HG03442 (cell line): ENCODE measurements around the gene FBXO39.
"Not testable (repeated sequence)": the region's sequence is repeated elsewhere in the genome, so short reads cannot be mapped to it uniquely, and the experiment has no call there.

Source experiments
- ATAC-seq: cut with Tn5 transposase; IDR thresholded peaks from one replicate; pipeline ENCODE4 v1.9.1; 2021; ENCODE audit warnings: mild to moderate bottlenecking, moderate library complexity; ENCODE audit not compliant: unreplicated experiment

FBXO39 gene

DNA sequence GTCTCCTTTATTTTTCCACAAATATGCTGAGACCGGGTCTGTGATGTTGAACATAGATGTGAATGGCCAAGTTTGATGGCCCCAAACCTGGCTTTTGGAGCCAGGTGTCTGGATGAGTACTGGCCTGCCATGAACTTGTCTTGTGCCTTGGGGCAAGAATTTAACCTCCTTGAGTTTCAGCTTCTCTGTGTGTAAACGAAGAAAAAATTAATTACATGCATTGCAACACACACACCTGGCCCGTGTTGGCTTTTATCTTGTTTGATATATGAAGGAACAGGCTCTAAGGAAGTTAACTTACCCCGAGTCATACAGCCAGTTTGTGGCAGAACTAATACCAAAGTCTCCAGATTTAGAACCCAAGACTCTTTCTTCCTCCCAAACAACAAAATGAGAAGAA is 13.1 kb downstream of the FBXO39 start:
- no peak for ATAC-seq

DNA sequence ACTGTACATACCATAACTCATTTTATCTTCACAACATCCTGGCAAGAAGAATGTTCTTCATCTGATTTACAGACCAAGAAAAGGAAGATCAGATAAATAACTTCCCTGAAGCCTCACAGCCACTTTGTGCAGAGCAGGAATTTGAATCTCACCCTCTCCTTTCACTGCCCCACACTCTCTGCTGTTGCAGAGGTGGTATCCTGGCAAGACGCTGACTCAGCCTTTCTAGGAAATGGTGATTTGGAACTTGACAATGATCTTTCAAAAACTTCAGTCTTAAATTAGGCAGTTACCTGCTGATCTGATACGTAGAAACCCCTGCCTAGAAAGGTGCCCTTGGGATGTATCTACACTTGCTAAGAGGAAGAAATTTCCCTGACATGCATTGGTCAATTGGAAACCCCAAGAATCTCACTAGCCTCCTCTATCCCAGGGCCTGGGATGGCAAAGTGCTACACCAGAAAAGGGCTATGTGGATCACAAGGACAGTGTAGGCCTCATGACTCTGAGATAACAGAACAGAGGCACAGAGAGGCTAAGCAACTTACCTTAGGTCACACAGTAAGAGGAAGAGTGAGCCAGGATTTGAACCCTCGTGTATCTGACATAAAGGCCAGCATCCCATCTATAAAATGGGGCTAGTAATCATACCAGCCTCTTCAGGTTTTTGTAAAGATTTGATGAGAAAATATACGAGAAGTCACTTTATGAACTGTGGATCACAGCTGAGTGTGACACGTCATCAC is 17.9 kb downstream of the FBXO39 start:
- ATAC-seq: no peak

DNA sequence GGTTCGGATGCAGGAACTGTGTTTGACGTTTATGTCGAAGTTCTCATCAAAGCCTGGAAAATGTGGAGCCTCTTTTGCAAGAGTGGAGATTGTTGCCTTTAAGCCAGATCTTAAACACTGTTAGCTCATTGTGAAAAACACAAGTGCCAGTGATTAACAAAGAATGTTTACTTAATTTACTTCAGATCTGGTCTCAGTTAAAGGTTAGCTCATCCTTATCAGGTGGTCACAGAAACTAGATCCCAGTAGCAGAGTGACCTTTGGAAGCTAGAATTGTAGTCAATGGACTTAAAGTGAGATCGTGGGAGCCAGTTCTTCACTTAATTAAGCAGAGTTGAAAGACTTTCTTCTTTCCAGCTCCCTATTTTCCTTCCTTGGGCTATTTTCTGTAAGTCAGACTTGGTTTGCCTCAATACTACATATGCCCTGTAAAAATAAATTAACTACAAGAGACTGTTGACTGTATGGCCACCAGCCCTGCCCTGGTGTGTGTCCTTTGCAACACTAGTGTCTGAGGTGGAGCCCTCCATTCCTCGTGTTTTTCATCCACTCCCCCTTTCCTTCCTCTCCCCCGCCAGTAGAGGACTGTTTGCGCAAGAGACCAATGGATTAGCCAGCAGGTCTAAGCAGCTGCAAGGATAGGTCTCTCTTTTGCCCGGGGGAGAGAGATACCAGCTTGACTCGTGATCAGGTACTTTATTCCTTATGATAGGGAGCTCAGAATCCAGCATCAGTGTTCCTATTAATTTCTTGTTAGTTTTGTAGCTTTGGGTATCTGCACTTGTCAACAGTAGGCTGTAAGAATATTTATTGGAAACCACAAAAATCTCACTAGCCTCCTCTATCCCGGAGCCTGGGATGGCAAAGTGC is 20.2 kb downstream of the FBXO39 start:
- no peak for ATAC-seq

DNA sequence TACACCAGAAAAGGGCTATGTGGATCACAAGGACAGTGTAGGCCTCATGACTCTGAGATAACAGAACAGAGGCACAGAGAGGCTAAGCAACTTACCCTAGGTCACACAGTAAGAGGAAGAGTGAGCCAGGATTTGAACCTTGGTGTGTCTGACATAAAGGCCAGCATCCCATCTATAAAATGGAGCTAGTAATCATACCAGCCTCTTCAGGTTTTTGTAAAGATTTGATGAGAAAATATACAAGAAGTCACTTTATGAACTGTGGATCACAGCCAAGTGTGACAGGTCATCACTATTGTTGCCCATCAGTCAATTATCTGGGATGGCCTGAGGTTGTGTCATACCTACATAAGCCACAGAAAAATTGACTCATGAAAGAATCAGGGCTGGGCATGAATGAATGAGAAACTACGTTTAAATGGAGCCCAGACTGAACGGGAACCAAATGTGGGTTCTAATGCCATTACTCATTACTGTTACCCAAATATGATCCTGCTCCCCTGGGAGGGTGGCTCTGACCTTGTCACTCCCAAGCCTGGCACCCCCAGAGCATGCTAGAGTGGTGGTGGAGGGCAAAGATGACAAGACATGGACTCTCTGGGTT is 21.0 kb downstream of the FBXO39 start:
- ATAC-seq: no peak

DNA sequence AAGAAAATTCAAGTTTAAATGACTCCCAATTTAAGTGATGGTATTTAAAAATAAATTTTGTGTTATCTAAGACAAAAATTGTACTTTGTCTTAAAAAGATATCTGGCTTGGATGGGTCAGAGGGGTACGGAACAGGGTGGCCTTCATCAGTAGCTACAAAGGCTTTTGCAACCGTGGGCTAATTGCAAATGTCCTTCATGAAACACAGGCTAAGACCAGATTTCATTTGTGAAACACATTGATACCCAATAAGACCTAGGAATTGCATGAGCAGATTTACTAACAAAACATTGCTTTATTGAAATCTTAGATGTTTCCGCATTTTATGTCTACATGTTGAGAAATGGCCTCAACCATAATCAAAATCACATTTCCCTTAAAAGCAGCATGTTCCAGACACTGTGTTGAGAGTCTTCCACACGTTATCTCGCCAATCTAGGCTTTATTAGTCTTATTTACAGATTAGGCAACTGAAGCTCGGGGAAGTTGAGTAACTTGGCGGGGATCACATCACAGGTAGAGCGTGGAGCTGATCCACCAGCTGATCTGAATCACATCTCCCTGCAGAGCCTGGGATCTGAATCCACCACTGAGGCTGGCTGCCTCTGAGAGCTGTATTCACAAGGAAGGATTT is 21.8 kb downstream of the FBXO39 start:
- ATAC-seq: no peak

DNA sequence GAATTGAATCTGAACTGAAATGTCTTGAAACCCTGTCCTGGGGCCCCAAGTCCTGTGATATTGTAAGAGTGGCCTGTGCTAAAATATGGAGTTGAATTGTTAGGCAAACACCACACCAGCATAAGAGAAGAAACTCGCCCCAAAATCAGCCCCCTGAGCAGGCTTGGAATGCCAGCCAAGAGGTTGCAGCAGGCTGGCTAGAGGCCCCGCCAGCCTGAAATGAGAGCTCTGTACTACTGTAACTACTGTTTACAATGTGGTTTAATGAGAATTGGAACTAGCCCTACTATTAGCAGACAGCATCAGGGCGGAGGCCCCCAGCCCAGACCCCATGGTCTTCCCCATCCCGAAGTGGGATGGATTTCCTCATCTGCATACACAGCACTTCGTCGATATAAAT is 23.7 kb downstream of the FBXO39 start:
- ATAC-seq: no peak

DNA sequence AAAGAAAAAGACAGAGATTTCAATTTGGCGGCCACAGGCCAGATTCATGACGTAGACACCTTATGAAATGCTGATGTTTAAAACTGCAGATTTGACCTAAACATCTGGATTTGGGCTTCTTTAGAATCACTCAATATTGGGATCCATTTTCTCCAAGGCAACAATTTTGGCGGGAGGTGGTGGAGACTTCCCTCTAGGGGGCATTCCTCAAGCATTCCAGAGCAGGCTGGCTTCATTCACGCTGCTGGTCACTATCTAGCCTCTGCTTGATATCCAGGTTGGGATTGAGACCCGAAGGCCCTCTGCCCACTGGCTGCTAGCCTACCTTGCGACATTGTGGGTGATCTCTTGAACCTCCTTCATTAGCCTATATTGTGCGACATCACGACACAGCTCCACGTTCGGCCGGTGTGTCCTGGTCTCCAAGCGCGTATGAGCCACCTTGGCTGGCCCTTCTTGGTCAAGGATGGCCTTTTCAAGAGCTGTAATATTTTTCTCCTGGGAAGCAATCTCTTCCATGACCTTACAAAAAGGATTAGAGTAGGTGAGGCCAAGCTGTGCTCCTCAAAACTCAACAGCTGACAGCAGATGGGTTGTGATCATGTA is 24.5 kb downstream of the FBXO39 start:
- ATAC-seq: no peak

DNA sequence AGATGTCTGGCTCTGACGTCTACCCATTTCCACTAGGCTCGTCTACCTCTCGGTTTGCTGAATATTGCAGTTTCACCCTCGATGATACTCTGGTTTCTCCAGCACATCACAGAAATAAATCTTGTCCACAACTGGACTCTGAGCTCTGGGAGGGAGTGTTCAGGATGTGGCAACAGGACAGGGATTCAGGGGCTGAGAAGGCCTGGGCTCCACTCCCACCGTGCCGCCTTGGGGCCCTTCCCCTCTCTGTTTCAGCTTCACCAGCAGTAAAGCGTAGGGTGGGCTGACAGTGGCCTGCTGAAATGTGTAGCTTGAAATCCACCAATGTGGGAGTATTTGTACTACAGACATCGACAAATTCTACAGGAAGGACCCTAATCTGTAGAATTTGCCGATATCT is 35.5 kb downstream of the FBXO39 start:
- ATAC-seq: no peak

DNA sequence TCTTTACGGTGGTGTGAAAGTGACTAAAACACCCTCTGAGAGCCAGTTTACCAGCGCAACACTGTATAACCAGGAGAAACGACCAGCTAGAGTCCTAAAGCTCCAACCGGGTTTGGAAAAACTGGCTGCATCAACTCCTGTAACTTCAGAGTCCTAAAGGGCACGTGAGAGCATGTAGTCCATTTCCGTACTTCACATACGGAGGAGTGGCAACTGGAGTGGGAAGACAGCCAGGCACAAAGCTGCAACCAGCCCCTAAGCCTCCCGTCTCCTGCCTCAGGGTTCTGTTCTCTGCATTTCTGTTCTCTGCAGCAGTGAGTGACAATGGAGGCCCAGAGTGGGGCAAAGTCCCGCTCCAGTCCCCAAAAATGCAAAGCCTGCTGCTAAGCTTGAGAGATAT is 36.3 kb downstream of the FBXO39 start:
- ATAC-seq: no peak

DNA sequence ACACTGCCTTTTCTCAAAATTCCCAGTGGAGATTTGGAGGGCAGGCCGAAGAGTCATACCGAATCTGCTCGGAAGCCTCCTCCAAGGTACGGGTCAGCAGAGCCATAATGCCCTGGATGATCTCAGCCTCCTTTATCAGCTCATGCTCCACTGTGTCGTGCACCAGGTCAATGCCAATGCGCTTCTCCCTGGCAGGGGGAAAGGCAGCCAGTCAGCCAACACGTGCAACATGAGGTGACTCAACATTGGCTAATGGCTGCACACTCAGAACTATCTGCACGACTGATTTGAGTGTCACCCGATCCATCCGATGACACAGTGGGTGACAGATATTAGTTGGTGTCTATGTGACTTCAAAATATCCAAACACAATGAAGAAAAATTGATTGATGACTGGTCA is 39.8 kb downstream of the FBXO39 start:
- ATAC-seq: no peak

DNA sequence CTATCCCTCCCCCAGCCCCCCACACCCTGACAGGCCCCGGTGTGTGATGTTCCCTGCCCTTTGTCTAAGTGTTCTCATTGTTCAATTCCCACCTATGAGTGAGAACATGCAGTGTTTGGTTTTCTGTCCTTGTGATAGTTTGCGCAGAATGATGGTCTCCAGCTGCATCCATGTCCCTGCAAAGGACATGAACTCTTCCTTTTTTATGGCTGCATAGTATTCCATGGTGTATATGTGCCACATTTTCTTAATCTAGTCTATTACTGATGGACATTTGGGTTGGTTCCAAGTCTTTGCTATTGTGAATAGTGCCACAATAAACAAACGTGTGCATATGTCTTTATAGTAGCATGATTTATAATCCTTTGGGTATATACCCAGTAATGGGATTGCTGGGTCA is 40.4 kb downstream of the FBXO39 start:
- ATAC-seq: not testable (repeated sequence)

DNA sequence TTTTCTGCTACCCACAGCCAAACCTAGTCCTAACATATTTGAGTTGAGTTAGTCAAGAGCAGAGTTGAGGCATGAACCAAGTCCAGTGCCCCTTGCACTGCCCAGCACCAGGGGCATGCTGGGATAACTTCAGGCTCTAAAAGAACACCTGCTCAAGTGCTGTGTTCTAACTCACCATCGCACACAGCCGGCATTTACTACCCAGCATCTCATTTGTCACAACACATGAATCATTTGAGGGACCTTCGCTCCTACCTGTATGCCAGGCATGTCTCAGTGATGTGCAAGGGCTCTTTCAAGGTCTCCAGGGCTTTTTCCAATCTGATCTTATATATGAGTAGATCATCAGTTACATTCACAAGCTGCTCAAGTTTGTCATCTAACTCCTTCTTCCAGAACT is 42.9 kb downstream of the FBXO39 start:
- no peak for ATAC-seq

DNA sequence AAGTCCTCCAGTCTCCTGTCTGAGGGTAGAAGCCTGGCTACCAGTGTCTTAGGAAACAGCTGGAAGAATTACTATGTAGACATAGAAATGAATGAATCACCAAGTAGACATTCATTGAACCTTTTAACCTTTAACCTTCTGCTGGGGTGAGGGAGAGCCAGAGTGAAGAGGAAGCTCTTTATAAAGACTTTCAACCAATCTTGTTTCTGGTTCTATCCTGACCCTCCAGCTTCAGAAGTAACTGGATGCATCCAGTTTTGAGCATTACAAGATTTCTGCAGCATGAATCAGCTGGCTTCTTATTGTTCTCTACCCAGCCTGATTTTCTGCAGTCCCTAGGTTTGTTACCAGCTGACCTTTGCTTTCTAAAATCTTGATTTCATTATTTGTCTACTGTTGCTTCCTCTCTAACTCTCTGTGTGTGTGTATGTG is 47.0 kb downstream of the FBXO39 start:
- no peak for ATAC-seq

DNA sequence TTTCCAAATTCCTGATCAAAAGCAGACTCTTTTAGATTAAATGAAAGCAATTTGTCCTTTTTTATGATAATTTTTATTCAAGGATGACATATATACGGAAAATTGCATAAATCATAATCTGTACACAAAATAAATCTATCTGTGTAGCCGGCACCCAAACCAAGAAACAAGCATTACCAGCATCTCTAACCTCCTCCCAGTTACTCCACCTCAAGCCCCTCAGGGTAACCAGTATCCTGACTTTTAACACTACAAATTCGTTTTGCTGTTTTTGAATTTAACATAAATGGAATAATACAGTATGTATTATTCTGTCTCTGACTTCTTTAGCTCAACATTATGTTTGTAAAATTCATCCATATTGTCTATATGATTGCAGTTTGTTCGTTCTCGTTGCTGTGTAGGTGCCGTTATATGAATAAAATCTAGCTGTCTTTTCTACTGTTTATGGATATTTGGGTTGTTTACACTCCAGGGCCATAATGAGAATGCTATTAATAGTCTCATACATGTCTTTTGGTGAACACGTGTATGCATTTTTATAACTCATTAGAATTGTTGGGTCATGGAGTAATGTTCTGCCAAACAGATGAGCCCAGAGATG is 54.5 kb downstream of the FBXO39 start:
- no peak for ATAC-seq

DNA sequence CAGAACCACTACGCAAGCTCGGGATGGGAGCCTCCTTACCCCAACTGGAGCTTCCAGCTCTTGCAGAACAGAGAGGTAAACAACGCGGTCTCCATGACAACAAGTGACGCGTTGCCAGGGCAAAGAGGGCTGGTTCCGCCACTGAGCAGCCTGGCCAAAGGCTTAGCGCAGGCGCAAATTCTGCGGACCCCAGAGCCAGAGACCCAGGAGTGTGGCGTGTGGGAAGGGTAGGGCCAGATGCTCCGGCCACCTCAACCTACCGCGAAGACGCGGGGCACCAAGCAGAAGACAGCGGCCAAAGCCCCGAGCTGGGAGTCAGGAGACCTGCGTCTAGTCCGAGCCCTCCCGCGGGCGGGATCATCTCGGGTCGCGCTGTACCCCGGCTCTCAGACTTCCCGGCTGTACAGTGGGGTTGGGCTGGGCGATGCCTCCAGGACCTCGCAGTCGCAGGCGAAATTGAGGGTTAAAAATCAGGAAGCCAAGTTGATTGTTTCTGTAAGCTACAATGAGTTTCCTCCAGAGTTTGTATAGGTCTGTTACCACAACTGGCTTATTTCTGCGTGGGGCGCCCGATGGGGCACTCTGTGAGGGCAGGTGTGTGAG is 55.7 kb downstream of the FBXO39 start, which contains the start of gene TEKT1:
Gene TEKT1 (minus strand): TSS at position 69 of the 603 bp plus-strand sequence. CDS start 1,353 bp downstream, outside the sequence.
- ATAC-seq: no peak
